GM19455 (cell line): ENCODE results near the gene PDLIM3.
"Not testable (repeated sequence)": the region's sequence is repeated elsewhere in the genome, so short reads cannot be mapped to it uniquely, and the experiment has no call there.

Experiments used
- ATAC-seq: cut with Tn5 transposase; IDR thresholded peaks from one replicate; pipeline ENCODE4 v1.9.1; 2021; ENCODE audit not compliant: unreplicated experiment

The PDLIM3 gene

GRCh38 chr4:185534866-185535611 lies at the start of gene PDLIM3:
Gene PDLIM3 (minus strand): TSS chr4:185535507. CDS start chr4:185535434, 73 bp downstream.
- no peak for ATAC-seq

- no peak for ATAC-seq
Measured at GRCh38 chr4:185583813-185584212, 48.5 kb upstream of the PDLIM3 start.

GRCh38 chr4:185582651-185583400 lies 47.5 kb upstream of the PDLIM3 start:
- ATAC-seq: no peak

GRCh38 chr4:185580699-185581098 lies 45.4 kb upstream of the PDLIM3 start:
- ATAC-seq: no peak

GRCh38 chr4:185578284-185578683 lies 43.0 kb upstream of the PDLIM3 start:
- no peak for ATAC-seq

- no peak for ATAC-seq
Measured at GRCh38 chr4:185576962-185577950, 41.9 kb upstream of the PDLIM3 start.

- no peak for ATAC-seq
Measured at GRCh38 chr4:185576314-185576961, 41.1 kb upstream of the PDLIM3 start.

GRCh38 chr4:185573651-185574199 lies 38.4 kb upstream of the PDLIM3 start:
- no peak for ATAC-seq

- ATAC-seq: no peak
Measured at GRCh38 chr4:185570727-185571126, 35.4 kb upstream of the PDLIM3 start.

- ATAC-seq: no peak
Measured at GRCh38 chr4:185567381-185568376, 32.4 kb upstream of the PDLIM3 start.

GRCh38 chr4:185566972-185567371 lies 31.7 kb upstream of the PDLIM3 start:
- no peak for ATAC-seq

GRCh38 chr4:185566425-185566824 lies 31.1 kb upstream of the PDLIM3 start:
- ATAC-seq: no peak

GRCh38 chr4:185565696-185566095 lies 30.4 kb upstream of the PDLIM3 start:
- no peak for ATAC-seq

- no peak for ATAC-seq
Measured at GRCh38 chr4:185564349-185564748, 29.0 kb upstream of the PDLIM3 start.

GRCh38 chr4:185562531-185562930 lies 27.2 kb upstream of the PDLIM3 start:
- no peak for ATAC-seq

GRCh38 chr4:185560316-185560715 lies 25.0 kb upstream of the PDLIM3 start:
- ATAC-seq: no peak

GRCh38 chr4:185559915-185560281 lies 24.6 kb upstream of the PDLIM3 start:
- no peak for ATAC-seq

- ATAC-seq: not testable (repeated sequence)
Measured at GRCh38 chr4:185559251-185559914, 24.1 kb upstream of the PDLIM3 start.
